NOMO-1 (cell line): Measurements from ENCODE around the gene PIEZO2.

Experiments used
- DNase-seq, 2 experiments: peaks; one replicate each; lab custom pipeline; 2025; ENCODE audit not compliant: unreplicated experiment in 2 of 2; lab: John Stamatoyannopoulos, UW

The PIEZO2 gene

DNA sequence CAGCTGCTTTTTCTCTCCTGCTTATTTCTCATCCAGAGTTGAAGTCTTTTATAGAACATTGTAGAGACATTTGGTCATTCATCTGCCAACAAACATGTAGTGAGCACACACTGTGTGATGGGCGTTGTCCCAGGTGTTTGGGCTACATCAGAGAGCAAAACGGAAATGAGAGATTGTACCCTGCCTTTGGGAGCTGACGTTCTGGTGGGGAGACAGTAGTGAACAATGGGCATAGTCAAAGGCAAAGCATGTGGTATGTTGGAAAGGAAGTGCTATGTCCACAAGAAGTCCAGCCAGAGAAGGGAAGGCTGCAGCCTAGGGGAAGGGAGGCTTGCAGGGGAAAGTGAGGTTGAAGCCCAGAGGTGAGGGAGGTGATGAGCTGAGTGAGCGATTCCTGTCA lies 78.1 kb downstream of the PIEZO2 start:
- DNase-seq, result no peak

DNA sequence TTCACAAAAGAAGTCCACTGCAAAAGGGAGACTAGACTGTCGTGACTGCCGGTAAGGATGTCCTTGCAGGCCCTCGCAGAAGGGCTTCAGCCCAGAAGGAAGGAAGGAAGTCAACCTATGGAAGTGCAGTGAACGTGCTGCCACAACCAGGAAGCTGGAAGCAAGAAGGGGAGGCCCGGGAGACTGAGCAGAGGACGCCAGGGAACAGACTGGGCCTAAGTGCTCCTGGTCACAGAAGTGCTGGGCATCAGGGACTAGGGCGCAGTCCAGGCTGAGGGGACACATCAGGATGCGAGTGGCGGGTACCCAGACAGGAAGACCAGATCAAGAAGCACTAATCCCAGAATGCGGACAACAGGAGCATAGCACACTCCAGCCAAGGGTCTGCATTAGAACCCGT lies 78.8 kb downstream of the PIEZO2 start:
- DNase-seq, result no peak

DNA sequence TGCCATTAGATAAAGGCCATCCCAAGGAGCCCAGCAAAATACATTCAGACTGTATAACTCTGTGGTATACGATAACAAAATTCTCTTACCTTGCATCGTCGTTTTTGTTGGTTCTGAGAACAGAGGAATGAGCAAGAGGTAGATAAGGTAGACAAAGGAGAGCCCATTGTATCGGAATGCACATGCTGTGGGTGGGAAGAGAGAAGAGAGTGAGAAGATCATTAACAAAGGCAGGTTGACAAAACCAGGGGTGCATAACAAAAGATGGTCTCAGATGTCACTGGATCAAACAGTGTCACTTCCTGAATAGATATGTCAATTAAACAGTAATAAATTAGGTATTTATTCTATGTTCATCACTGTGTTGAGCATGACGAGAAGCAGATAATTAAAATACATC lies 83.3 kb downstream of the PIEZO2 start:
- no peak for DNase-seq

DNA sequence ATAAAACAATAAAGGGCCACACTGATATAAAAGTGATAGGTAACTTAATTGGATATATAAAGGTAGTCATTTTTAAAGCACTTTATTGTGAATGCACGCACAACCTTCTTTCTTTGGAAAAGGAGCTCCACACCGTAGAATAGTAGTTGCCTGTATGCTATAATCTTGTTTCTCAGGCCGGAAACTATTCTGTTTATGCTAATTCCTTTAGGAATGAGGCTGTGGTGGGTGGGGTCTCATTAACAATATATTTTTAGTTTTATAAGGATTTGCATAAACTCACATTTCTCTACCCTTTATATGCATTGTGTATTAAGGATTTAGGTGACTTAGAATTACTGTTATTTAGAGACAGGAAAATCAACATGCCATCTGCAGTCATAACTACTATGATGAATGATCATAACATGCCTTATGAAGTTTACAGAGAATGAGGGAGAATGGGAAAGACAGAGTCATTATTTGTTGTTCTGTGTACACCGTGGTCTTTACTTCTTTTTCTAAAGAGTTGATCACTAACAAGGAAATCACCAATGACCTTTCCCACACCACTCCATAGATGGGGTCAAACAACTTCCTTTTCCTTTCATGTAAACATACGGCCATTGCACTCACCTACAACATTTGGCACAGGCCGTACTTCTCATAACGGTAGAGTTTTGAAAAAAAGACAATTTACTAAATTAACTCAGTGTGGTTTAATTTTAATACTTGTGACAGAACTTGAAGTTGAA lies 84.5 kb downstream of the PIEZO2 start:
- no peak for DNase-seq

DNA sequence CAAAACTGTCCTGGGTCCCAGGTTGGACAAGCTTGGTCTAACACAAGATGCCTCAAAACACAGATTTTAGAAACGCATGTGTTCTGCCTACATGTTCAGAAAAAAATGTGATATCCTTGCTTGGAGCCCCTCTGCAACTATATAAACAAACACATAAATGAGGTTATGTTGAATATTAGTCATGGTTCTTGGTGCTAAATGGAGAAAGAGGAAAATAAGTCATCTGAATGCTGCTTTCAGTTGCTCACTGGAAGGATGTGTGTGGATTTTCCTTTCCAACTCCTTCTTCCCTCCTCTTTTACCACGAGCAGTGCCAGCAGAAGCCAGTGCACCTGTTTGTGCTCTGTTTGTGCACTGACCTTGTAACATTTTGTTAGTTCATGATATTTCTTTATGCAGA lies 85.3 kb downstream of the PIEZO2 start:
- DNase-seq, result no peak

DNA sequence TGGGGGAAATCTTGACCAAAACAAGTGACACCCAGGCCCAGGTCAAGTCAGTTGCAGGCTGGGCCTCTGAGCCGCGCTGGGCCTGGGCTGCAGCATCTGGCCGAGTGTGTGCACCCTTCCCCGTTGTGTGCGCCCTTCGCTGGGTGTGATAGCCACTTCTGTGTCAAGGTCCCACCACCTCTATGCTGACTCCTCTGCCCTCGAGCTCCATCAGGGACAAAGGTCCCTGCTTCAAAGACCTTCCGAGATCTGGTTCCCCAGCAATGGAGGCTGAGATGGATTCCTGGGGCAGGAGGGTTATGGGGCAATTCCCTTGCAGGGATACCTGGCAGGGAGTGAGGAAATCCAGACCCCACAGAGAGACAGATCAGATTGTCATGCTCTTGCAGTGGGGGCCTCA lies 93.6 kb downstream of the PIEZO2 start:
- no peak for DNase-seq

DNA sequence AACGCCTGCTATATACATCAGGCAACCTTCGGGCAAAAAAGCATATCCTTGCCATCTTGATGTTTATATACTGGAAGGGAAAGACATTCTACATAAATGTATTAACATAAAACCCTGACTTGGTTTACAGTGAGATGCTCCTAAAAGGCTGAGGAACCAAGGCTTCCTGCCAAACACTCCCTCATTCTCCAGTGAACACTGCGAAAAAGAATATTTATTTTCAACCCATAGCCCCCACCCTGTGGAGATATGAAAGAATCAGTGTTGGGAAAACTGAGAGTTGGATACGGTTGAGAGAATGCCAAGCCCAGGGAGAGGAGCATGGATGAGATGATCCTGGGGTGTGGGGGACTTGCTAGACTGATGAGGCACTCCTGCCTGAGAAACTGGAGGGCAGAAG lies 94.9 kb downstream of the PIEZO2 start:
- DNase-seq, result no peak

DNA sequence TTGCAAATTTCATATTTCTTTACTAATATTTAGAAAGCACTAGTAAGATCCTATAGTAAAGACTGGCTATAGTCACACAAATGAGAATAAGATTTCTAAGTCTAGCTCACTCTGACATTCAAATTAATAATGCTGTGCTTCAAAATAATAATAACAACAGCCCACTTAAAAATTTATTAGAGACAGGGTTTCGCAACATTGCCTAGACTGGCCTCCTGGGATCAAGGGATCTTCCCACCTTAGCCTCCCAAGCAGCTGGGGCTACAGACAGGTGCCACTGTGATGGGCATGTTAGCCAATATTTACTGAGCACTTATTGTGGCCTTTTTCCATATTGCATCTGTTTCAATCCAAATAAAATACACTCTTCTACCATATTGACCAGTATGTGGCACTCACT lies 96.1 kb downstream of the PIEZO2 start:
- DNase-seq, result no peak

DNA sequence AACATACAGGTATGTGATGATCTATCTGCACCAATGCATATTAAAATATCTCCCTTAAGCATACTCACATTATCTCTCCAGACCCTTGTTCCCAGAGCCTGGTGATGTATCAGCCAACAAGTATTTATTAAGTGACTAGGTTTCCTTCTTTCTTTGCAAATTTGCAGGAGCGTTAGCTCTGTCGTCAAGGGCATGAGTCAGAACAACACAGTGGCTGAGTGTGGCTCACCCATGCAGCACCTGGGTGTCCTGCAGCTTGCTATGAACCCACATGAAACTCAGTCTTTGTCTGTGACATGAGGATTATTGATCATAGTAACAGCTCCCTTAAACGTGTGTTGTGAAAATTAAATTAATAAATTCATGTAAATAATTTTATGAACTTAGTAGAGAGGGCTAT lies 96.6 kb downstream of the PIEZO2 start:
- DNase-seq, result no peak

DNA sequence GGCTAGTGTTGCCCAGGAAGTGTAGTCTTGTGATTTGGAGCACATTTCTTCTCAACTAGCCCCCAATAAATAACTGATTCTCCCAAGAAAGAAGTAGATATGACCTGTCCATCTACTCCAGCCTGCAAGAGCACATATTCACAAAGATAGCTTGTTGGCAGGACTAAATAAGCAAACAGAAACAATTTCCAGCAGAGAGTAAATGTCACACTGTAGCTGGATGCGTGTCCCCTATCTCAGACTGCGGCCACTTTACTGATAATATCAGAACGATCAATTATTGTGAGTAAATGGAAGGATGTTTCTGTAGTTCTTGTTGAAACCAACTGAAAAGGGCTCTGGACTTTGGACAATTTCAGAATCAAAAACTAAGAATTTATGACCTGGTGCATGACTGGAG lies 97.9 kb downstream of the PIEZO2 start:
- no peak for DNase-seq

DNA sequence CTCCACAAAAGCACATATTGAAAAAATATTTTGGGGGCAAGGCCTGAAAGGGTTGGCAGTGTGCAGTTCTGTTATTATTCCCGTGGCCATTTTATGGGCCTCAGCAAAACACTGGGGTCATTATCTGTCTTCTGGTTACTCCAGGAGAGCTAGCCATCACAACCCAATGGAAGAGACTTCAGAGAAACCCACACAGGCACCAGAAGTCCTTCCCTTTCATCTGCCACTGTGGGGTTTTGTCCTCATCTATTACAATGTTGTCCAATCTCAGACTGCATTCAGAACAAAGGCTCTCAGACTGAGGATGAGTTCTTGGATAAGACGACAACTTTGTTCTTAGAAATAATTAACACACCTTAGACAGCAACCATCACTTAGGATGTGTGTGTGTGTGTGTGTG lies 98.4 kb downstream of the PIEZO2 start:
- no peak for DNase-seq

DNA sequence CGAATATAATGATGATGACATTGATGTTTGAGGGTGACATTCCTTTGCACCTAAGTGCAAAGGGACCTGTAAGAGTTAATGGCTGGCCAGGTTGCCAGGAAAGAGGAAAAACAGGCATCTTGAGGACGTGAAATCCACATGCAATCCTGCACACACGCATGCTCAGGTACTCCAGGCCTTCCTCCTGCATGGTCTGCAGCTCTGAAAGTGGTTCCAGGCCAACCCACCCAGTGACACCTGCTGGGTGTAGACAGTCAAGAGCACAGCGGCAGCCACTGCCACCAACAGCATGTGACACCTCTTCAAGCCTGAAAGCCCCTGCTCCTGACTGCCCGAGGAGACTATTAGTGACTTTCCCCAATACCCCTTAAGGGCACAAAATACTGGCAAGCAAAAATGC lies 101.6 kb downstream of the PIEZO2 start:
- DNase-seq, result no peak

DNA sequence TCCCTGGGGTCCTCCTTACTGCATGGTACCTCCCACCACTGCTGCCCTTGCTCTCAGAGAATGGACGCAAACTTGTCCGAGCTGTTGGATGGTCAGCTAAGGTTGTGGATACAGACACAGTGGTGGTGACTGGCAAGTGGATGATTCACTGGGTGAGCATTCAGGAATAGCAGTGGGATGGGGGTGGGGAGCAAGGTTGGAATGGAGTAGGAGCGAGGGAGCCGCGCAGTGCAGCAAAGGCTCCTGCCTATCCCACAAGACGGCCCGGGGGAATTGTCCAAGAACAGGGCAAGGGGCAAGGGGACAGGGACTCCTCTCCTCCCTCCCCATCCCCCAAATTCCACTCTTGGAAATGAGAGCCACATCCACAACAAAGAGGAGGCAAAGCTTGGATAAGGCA lies 102.2 kb downstream of the PIEZO2 start:
- no peak for DNase-seq

DNA sequence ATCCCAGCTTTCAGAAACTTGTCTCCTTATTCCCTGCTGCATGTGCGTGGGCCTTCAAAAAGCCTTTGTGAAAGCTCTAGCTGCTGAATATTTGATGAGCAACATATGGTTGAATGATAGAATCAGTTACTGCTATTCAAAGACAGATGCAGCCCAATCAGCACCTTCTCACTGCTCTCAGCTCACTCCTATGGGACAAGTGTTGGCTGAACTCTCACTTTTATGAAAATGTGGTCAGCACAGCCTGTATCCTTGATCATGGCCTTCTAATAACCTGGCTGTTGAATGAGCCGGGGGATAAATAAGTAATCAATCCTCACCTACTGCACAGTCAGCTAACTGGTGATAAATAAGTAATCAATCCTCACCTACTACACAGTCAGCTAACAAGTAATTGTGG lies 103.2 kb downstream of the PIEZO2 start:
- no peak for DNase-seq

DNA sequence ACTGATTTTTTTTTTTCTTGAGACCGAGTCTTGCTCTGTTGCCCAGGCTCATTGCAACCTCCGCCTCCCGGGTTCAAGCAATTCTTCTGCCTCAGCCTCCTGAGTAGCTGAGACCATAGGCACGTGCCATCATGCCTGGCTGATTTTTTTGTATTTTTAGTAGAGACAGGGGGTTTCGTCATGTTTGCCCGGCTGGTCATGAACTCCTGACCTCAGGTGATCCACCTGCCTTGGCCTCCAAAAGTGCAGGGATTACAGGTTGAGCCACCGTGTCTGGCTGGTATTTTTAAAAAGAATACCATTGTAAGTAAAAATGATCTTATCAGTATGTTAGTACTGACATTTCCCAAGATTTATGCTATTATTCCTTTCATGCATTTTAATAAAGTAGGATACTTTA lies 105.7 kb downstream of the PIEZO2 start:
- DNase-seq, result no peak

DNA sequence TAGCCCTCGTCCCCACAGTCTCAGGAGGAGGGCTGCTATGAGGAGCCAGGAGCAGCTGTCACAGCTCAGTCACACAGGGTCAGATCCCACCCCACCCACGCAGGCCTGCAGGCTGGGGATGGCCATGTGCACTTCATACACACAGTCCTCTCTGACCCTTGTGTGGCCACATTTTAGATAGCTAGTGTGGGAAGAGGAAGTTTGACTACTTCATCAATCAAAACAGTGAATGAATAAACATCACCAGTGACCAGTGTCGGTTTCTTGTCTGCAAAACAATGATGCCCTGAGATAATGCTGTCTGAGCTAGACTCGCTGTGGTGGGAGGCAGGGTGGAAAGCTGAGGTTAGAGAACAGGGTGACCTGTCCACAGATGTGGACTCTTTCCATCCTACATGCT lies 107.1 kb downstream of the PIEZO2 start:
- no peak for DNase-seq

DNA sequence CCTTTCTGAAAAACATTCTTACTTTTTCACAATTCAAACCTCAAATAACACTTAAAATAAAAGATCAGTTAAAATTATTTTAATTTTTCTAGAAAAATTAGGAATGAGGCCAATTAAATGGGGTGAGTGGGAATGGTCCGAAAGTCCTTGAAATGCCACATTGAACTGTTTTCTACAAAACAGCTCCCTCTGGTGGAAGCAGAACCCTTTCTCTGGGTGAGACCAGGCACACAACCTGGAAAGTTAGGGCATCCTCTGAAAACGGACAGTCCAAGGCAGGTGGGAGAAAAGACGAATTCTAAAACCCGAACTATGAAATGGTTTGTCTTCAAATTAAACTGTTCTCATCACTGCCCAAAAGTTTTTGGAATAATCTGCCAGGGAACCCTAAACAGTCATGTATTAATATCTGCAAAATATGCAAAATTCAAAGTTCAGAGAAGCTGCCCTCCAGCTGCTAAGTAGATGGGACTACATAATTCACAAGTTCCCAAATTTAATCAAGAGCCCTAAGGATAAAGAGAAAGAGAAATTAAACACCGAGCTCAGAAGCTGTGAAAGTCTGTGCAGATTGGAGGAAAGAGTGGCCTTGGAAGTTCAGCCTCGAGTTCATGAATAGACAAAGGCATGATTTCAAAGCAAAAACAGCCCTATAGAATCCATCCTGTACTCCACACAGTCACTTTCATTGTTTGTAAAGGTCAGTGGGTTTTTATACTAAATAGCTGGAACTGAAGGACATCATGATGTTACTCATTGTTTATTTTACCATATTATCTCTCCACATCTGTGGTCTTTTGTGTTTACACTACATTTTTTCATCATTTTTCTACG lies 108.3 kb downstream of the PIEZO2 start:
- peak in 1 of 2 experiments; percentile 31 for DNase-seq

DNA sequence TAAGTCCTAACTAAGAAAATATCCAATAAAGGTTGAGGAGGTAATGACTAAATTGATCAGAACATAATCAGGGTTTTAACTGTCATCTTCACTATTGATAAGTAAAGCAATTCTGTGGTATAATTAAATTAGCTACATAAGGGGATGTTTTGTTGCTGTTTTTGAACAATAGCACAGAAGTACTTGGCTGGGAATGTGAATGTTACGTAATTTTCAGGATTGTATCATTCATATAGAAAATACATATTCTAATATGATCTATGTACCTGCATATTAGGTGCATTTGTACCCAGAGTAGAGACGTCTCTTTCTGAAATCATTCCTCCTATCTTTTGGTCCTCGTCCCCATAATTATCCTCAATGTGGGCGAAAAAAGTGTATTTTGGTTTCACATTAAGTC lies 109.0 kb downstream of the PIEZO2 start:
- no peak for DNase-seq

DNA sequence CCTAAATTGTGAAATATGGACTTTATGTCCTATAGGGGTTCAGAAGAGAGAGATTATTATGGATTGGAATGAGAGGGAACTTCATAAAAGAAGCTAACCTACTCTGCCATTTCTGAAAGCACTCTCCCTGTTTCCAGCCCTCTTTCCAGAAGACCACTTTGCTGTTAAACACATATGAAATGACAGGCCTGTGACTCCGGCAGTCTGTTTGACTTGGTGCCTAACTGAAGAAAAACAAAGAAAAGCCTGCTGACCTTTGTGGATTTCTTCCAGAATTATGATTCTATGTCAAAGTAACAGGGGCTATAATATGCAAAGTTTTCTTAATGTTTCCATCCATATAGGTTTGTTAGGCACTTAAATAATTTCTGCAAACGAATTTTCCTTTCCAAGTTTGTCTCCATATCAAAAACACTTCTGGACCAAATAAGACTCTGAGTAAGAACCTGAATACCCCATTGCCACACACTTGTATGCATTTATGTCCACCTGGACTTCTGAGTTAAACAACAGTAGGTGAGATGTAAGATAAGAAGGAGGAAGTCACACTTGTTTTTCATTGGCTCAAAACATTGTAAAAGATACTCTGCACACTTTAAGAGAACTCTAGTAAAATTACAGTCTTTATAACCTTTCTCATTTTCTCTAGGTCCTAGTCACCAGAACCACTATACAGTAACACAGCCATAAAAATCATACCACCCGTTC lies 111.7 kb downstream of the PIEZO2 start:
- DNase-seq, result no peak

DNA sequence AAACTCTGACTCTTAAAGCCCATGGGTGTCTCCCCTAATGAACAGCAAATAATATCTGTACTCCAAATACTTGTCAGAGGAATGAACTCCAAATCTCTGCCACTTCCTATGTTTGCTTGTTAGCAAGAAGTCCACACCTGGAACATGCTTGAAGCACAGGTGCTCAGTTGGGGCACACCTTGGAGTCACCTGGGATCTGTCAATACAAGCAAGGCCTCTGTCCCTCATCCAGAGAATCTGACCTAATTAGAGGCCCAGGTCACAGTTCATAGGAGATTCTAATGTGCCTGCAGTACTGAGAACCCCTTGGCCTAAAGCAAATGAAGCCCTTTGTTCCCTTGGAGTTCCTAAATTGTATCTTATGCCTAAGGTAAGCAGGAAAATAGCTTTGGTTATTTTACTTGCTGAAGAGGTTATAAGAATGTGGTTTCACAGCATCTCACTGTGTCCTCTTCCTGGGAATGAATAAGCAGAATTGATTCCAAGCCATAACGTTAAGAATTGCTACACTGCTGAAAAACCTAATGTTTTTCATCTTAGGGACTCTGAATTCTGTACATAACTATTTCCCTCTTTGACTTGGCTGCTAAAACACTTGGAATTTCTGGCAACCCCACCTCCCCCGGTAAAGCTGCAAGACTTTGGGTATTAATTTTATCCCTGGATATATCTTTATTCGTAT lies 113.4 kb downstream of the PIEZO2 start:
- no peak for DNase-seq

DNA sequence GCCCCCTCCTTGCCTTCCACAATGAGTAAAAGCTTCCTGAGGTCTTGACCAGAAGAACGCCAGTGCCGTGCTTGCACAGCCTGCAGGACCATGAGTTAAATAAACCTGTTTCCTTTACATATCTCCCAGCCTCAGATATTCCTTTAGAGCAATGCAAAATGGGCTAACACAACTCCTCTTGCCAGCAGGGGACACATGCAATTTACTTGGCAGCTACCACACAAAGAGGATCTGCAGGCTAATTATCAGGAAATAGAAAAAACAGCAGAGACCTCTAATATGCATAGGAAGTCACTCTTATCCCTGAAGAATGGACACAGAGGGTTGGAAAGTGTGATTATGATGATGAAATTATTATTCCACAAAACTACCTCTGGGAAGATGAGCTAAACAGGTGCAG lies 114.0 kb downstream of the PIEZO2 start:
- DNase-seq, result no peak
